Endothelial cell (in vitro differentiated cells): Measurements from ENCODE around the gene BRCA1. TPM values are rescaled to one million over a fixed set of nuclear protein-coding genes. Genes with fewer than 3 reads are reported as not detected.

Source experiments
- DNase-seq: peaks from one replicate; pipeline ENCODE4 v3.0.0; 2021; ENCODE audit warnings: low spot score
- H3K27ac Mint-ChIP-seq: one replicate; pipeline ENCODE4 v1.8.0; 2021; ENCODE audit warnings: mixed read lengths, inconsistent platforms; ENCODE audit not compliant: unreplicated experiment
- H3K27me3 Mint-ChIP-seq: one replicate; pipeline ENCODE4 v1.8.0; 2021; ENCODE audit warnings: mild to moderate bottlenecking, moderate library complexity, mixed read lengths, inconsistent platforms; ENCODE audit not compliant: unreplicated experiment
- H3K36me3 Mint-ChIP-seq: one replicate; pipeline ENCODE4 v1.8.0; 2021; ENCODE audit warnings: mild to moderate bottlenecking, low read depth, mixed read lengths, inconsistent platforms; ENCODE audit not compliant: unreplicated experiment
- H3K4me1 Mint-ChIP-seq: one replicate; pipeline ENCODE4 v1.8.0; 2021; ENCODE audit warnings: mild to moderate bottlenecking, mixed read lengths, inconsistent platforms; ENCODE audit not compliant: unreplicated experiment
- H3K4me3 Mint-ChIP-seq: one replicate; pipeline ENCODE4 v1.8.0; 2021; ENCODE audit warnings: mild to moderate bottlenecking, mixed read lengths, inconsistent platforms; ENCODE audit not compliant: unreplicated experiment
- H3K9me3 Mint-ChIP-seq: one replicate; pipeline ENCODE4 v1.8.0; 2021; ENCODE audit warnings: mixed read lengths, inconsistent platforms; ENCODE audit not compliant: unreplicated experiment
- CTCF ChIP-seq: fragments of 200-600 bp; sonication (generic); IDR thresholded peaks from one replicate; pipeline ENCODE4 v1.5.0; 2021; ENCODE audit warnings: antibody characterized with exemption; ENCODE audit not compliant: unreplicated experiment
- total RNA-seq: library from RNA; stranded (reverse); fragmentation: NEBNext Ultra II Directional; extraction: Animal tissue kit (Norgen Biotek cat#: 25700); gene quantifications from one replicate; pipeline ENCODE4 v1.2.1, GENCODE V29; 2021; ENCODE audit not compliant: unreplicated experiment

Gene BRCA1
- total RNA-seq, 1 donor from 2014 or later = 8.7 TPM

- Mint-ChIP-seq H3K9me3 (no peaks in the 10 kb centered on the region), H3K36me3 (peaks cover 25% of the 10 kb centered on the region), H3K27me3 (peaks cover 3% of the 10 kb centered on the region), H3K4me3 (peak within 1 kb of the TSS; percentile 100), H3K27ac (peak within 1 kb of the TSS; percentile 99), H3K4me1 (peaks cover 31% of the 10 kb centered on the region)
- DNase-seq = peak; percentile 92
- peak; percentile 88 for TF ChIP-seq CTCF
Observed at GRCh38 chr17:42997984-42998938, 126.9 kb downstream of the BRCA1 start, which contains the start of gene RPL27. TSS of gene RPL27 (plus strand) at chr17:42998419. CDS start at chr17:42998751, 332 bp downstream.

GRCh38 chr17:42997390-42997983, 127.7 kb downstream of the BRCA1 start:
- Mint-ChIP-seq H3K36me3 (peaks cover 30% of the 10 kb centered on the region), H3K27ac (peak overlapping the region; percentile 99), H3K27me3 (peaks cover 3% of the 10 kb centered on the region)

More at GRCh38 chr17:42997390-42997983, 127.7 kb downstream of the BRCA1 start:
- no peak for DNase-seq
- peak overlapping the region; percentile 100 for H3K4me3 Mint-ChIP-seq
- H3K9me3 Mint-ChIP-seq = no peaks in the 10 kb centered on the region
- TF ChIP-seq CTCF = no peak
- H3K4me1 Mint-ChIP-seq = peaks cover 31% of the 10 kb centered on the region

Other genes with a start within 250 kb of the BRCA1 start
- gene G6PC1, start 224.6 kb downstream of the BRCA1 start, total RNA-seq = not detected
- gene AARSD1, start 160.9 kb downstream of the BRCA1 start, total RNA-seq = 39.6 TPM
- 1.5 TPM for gene PTGES3L, start 145.3 kb downstream of the BRCA1 start, total RNA-seq
- gene RUNDC1, start 144.8 kb downstream of the BRCA1 start, total RNA-seq = 12.2 TPM
- gene RPL27, start 126.9 kb downstream of the BRCA1 start, total RNA-seq = 1,237 TPM
- gene IFI35, start 118.6 kb downstream of the BRCA1 start, total RNA-seq = 4.2 TPM
- gene VAT1, start 103.0 kb downstream of the BRCA1 start, total RNA-seq = 460 TPM
- 5.9 TPM for gene RND2, start 100.1 kb downstream of the BRCA1 start, total RNA-seq
- 74.9 TPM for gene NBR1, start 45.9 kb upstream of the BRCA1 start, total RNA-seq
- 14.4 TPM for gene TMEM106A, start 86.5 kb upstream of the BRCA1 start, total RNA-seq
- not detected for gene CCDC200, start 103.3 kb upstream of the BRCA1 start, total RNA-seq
- 10,056 TPM for gene RNU2-1, start 108.6 kb upstream of the BRCA1 start, total RNA-seq